Vagina (tissue), 2 donors: ENCODE measurements around the gene TPPP.

Experiments
- CTCF ChIP-seq, 3 experiments: fragments of 450-650 bp in 2 of 3; fragments of 200-600 bp in 1 of 3; sonication (generic) in 1 of 3; IDR thresholded peaks; one replicate each; pipeline ENCODE4 v1.5.1; 2017 to 2019; ENCODE audit warnings: antibody characterized with exemption in 3 of 3, mild to moderate bottlenecking in 2 of 3, moderate library complexity in 2 of 3
- POLR2A ChIP-seq, 2 donors: fragments of 450-650 bp; IDR thresholded peaks; one replicate each; pipeline ENCODE4 v1.6.1; 2017; ENCODE audit warnings: antibody characterized with exemption in 2 of 2, mild to moderate bottlenecking in 2 of 2, moderate library complexity in 2 of 2

GRCh38 chr5:643351-643801 is 49.8 kb downstream of the TPPP start:
- no peak for TF ChIP-seq POLR2A (IDR thresholded peaks at IDR 0.05)
- no peak for TF ChIP-seq CTCF (IDR thresholded peaks at IDR 0.05)
